K562 (cell line): ENCODE data around the gene NEURL2. TPM values are rescaled to one million over a fixed set of nuclear protein-coding genes. Genes with fewer than 3 reads are reported as not detected.

Source experiments
- BRF1 ChIP-seq: IDR thresholded peaks from 3 replicates; pipeline ENCODE4 v1.6.1; 2011; ENCODE audit warnings: borderline replicate concordance, mild to moderate bottlenecking; ENCODE audit not compliant: insufficient read length; ENCODE audit errors: extremely low read depth
- CREM ChIP-seq: IDR thresholded peaks from 2 replicates; pipeline ENCODE4 v1.6.1; 2014; ENCODE audit warnings: antibody characterized with exemption, low read depth
- EP300 ChIP-seq: IDR thresholded peaks from 2 replicates; pipeline ENCODE4 v1.6.1; 2012; ENCODE audit warnings: low read length, improper control_type of control experiment
- ERF ChIP-seq: fragments of 450-650 bp; formaldehyde crosslinking; IDR thresholded peaks from 2 replicates; pipeline ENCODE4 v1.4.0; 2020; ENCODE audit warnings: mild to moderate bottlenecking, mixed read lengths
- GTF2A2 ChIP-seq: IDR thresholded peaks from 2 replicates; pipeline ENCODE4 v1.6.1; 2016; ENCODE audit warnings: mild to moderate bottlenecking, missing genetic modification characterization, missing compliant biosample characterization
- MTA2 ChIP-seq: fragments of 450-650 bp; IDR thresholded peaks from 2 replicates; pipeline ENCODE4 v1.6.1; 2016; ENCODE audit warnings: low read depth
- NRF1 ChIP-seq, 2 experiments: fragments of 450-650 bp; IDR thresholded peaks in 1 of 2; conservative IDR thresholded peaks in 1 of 2; 2 replicates each; pipeline ENCODE4 v1.6.1; 2014; ENCODE audit warnings: mild to moderate bottlenecking in 2 of 2
- POLR3A ChIP-seq: IDR thresholded peaks from 2 replicates; pipeline ENCODE4 v1.6.1; 2011; ENCODE audit warnings: borderline replicate concordance, mild to moderate bottlenecking, moderate library complexity; ENCODE audit not compliant: insufficient read length, insufficient read depth; ENCODE audit errors: extremely low read depth
- SREBF1 ChIP-seq: fragments of 150-350 bp; IDR thresholded peaks from 2 replicates; pipeline ENCODE4 v1.6.1; 2014; ENCODE audit warnings: antibody characterized with exemption, low read depth, low read length, borderline replicate concordance
- TAL1 ChIP-seq: fragments of 450-650 bp; IDR thresholded peaks from 2 replicates; pipeline ENCODE4 v1.6.1; 2016; ENCODE audit warnings: mild to moderate bottlenecking
- TFAM ChIP-seq: fragments of 250-450 bp; sonication (Bioruptor Pico); conservative IDR thresholded peaks from 2 replicates; pipeline ENCODE4 v1.5.0; 2021; ENCODE audit warnings: mild to moderate bottlenecking, moderate library complexity
- ZFP1 ChIP-seq: fragments of 450-650 bp; formaldehyde crosslinking; IDR thresholded peaks from 2 replicates; pipeline ENCODE4 v1.4.0; 2020; ENCODE audit warnings: mild to moderate bottlenecking, mixed read lengths
- ZFP30 ChIP-seq: fragments of 250-450 bp; sonication (Bioruptor Pico); IDR thresholded peaks from 2 replicates; pipeline ENCODE4 v1.8.0; 2022; ENCODE audit warnings: moderate library complexity, mild to moderate bottlenecking, inconsistent platforms, borderline replicate concordance
- ZNF165 ChIP-seq: fragments of 250-450 bp; sonication (Bioruptor Pico); IDR thresholded peaks from 2 replicates; pipeline ENCODE4 v1.4.0; 2020; ENCODE audit warnings: borderline replicate concordance
- ZNF184 ChIP-seq: sonication (generic); formaldehyde crosslinking; IDR thresholded peaks from 2 replicates; pipeline ENCODE4 v1.5.0; 2020; ENCODE audit warnings: missing genetic modification reagents
- ZNF212 ChIP-seq: fragments of 450-650 bp; formaldehyde crosslinking; IDR thresholded peaks from 2 replicates; pipeline ENCODE4 v1.4.0; 2020; ENCODE audit warnings: mild to moderate bottlenecking
- ZNF217 ChIP-seq: sonication (generic); formaldehyde crosslinking; IDR thresholded peaks from 2 replicates; pipeline ENCODE4 v1.8.0; 2022; ENCODE audit warnings: mild to moderate bottlenecking, missing genetic modification reagents
- ZNF232 ChIP-seq: sonication (generic); formaldehyde crosslinking; IDR thresholded peaks from 2 replicates; pipeline ENCODE4 v1.8.0; 2022; ENCODE audit warnings: mild to moderate bottlenecking, missing genetic modification reagents
- ZNF274 ChIP-seq: IDR thresholded peaks from 2 replicates; pipeline ENCODE4 v1.6.1; 2011; ENCODE audit warnings: low read depth, mild to moderate bottlenecking, low read length, moderate library complexity, borderline replicate concordance
- ZNF584 ChIP-seq: fragments of 200-800 bp; sonication (Bioruptor generic); IDR thresholded peaks from 2 replicates; pipeline ENCODE4 v1.6.1; 2016; ENCODE audit warnings: low read depth, mild to moderate bottlenecking, missing genetic modification characterization, missing compliant biosample characterization
- ZNF699 ChIP-seq: fragments of 250-450 bp; sonication (Bioruptor Pico); IDR thresholded peaks from 2 replicates; pipeline ENCODE4 v1.8.0; 2021; ENCODE audit warnings: mild to moderate bottlenecking, moderate library complexity; ENCODE audit not compliant: insufficient replicate concordance
- polyA plus RNA-seq, 8 experiments: library from polyadenylated mRNA; depleted of rRNA in 4 of 8; stranded (reverse) in 5 of 8; unstranded in 3 of 8; fragments of >200 nt; fragmentation: Nextera tagmentation in 2 of 8; fragmentation: Illumina TruSeq in 1 of 8; extraction: Ambion mirVana in 2 of 8; extraction: Trizol in 1 of 8; gene quantifications; 2 replicates each; pipeline versions ENCODE4 v1.2.1 to v1.2.3, GENCODE V29; 2011 to 2014; ENCODE audit warnings: inconsistent platforms in 1 of 8, missing spikeins in 1 of 8
- total RNA-seq, 7 experiments: library from RNA; depleted of rRNA in 6 of 7; stranded (reverse); fragments of >200 nt in 6 of 7; fragmentation: Illumina TruSeq in 2 of 7; extraction: Trizol in 2 of 7; gene quantifications; 2 replicates each; pipeline versions ENCODE4 v1.2.1 to v1.2.3, GENCODE V29; 2011 to 2021; ENCODE audit warnings: low replicate concordance in 1 of 7
- TF ChIP-seq, protein P1 (sequence below): fragments of 450-650 bp; IDR thresholded peaks from 2 replicates; pipeline ENCODE4 v1.6.1; 2017; ENCODE audit warnings: antibody characterized with exemption, mild to moderate bottlenecking
- TF ChIP-seq, protein P2 (sequence below): sonication (generic); formaldehyde crosslinking; IDR thresholded peaks from 2 replicates; pipeline ENCODE4 v1.8.1; 2023; ENCODE audit warnings: mild to moderate bottlenecking, missing genetic modification reagents, moderate library complexity
- TF ChIP-seq, protein P3 (sequence below): fragments of 450-650 bp; formaldehyde crosslinking; IDR thresholded peaks from 2 replicates; pipeline ENCODE4 v1.4.0; 2020; ENCODE audit warnings: mild to moderate bottlenecking, moderate library complexity

NEURL2 gene
- total and polyA plus RNA-seq, 9 of the 15 experiments (the other 6 are each of a cell fraction or from before 2014, with no cell fraction given): 0.22 to 1.9 (median 0.50) TPM; not detected in 1

DNA sequence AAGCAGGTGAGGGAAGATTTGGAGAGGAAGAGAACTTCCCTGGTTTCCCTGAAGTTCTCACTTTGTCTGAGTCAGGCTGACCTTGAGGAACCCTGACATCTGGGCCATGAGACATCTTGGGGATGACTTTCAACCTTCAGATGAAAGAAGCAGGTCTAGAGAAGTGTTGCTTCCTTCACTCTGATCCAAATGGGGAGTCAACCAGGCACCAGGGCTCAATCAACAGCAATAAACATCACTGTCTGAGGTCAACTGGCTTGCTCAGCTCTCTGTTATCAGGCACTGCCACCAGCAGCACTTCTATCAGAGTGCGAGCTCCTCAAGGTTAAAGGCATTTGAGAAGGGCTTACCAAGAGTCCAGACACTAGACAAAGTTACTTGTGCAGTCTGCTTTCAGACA lies 40.1 kb downstream of the NEURL2 start (continued):
- TF ChIP-seq, protein P1, sequence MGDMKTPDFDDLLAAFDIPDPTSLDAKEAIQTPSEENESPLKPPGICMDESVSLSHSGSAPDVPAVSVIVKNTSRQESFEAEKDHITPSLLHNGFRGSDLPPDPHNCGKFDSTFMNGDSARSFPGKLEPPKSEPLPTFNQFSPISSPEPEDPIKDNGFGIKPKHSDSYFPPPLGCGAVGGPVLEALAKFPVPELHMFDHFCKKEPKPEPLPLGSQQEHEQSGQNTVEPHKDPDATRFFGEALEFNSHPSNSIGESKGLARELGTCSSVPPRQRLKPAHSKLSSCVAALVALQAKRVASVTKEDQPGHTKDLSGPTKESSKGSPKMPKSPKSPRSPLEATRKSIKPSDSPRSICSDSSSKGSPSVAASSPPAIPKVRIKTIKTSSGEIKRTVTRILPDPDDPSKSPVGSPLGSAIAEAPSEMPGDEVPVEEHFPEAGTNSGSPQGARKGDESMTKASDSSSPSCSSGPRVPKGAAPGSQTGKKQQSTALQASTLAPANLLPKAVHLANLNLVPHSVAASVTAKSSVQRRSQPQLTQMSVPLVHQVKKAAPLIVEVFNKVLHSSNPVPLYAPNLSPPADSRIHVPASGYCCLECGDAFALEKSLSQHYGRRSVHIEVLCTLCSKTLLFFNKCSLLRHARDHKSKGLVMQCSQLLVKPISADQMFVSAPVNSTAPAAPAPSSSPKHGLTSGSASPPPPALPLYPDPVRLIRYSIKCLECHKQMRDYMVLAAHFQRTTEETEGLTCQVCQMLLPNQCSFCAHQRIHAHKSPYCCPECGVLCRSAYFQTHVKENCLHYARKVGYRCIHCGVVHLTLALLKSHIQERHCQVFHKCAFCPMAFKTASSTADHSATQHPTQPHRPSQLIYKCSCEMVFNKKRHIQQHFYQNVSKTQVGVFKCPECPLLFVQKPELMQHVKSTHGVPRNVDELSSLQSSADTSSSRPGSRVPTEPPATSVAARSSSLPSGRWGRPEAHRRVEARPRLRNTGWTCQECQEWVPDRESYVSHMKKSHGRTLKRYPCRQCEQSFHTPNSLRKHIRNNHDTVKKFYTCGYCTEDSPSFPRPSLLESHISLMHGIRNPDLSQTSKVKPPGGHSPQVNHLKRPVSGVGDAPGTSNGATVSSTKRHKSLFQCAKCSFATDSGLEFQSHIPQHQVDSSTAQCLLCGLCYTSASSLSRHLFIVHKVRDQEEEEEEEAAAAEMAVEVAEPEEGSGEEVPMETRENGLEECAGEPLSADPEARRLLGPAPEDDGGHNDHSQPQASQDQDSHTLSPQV: peak; percentile 29; the same call in 1 of the 2 replicates
- TF ChIP-seq EP300 (peak; percentile 58; the same call in 1 of the 2 replicates), ZFP30 (CRISPR knock-in tag) (no peak), TAL1 (peak; percentile 70), ZNF165 (CRISPR knock-in tag) (no peak), MTA2 (peak; percentile 59; the same call in 1 of the 2 replicates), GTF2A2 (tag) (no peak), POLR3A (no peak), ERF (CRISPR knock-in tag) (no peak), CREM (peak; percentile 16; the same call in 1 of the 2 replicates), ZNF274 (no peak), ZNF584 (CRISPR knock-in tag) (no peak), ZFP1 (no peak), TFAM (no peak), SREBF1 (no peak), BRF1 (no peak), ZNF212 (CRISPR knock-in tag) (no peak), ZNF699 (CRISPR knock-in tag) (no peak), ZNF217 (CRISPR knock-in tag) (no peak), NRF1 (conservative IDR thresholded peaks at IDR 0.05 in 1 of 2, IDR thresholded peaks at IDR 0.05 in 1 of 2) (no peak), ZNF184 (CRISPR knock-in tag) (no peak), ZNF232 (CRISPR knock-in tag) (no peak)
- TF ChIP-seq, protein P2, sequence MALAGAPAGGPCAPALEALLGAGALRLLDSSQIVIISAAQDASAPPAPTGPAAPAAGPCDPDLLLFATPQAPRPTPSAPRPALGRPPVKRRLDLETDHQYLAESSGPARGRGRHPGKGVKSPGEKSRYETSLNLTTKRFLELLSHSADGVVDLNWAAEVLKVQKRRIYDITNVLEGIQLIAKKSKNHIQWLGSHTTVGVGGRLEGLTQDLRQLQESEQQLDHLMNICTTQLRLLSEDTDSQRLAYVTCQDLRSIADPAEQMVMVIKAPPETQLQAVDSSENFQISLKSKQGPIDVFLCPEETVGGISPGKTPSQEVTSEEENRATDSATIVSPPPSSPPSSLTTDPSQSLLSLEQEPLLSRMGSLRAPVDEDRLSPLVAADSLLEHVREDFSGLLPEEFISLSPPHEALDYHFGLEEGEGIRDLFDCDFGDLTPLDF (CRISPR knock-in tag): no peak
- TF ChIP-seq, protein P3, sequence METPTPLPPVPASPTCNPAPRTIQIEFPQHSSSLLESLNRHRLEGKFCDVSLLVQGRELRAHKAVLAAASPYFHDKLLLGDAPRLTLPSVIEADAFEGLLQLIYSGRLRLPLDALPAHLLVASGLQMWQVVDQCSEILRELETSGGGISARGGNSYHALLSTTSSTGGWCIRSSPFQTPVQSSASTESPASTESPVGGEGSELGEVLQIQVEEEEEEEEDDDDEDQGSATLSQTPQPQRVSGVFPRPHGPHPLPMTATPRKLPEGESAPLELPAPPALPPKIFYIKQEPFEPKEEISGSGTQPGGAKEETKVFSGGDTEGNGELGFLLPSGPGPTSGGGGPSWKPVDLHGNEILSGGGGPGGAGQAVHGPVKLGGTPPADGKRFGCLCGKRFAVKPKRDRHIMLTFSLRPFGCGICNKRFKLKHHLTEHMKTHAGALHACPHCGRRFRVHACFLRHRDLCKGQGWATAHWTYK (CRISPR knock-in tag): no peak
